Lung (tissue), 12 donors: ENCODE results near the gene DNAJB13. TPM values are rescaled to one million over a fixed set of nuclear protein-coding genes. Genes with fewer than 3 reads are reported as not detected.
"Not testable (repeated sequence)": the region's sequence is repeated elsewhere in the genome, so short reads cannot be mapped to it uniquely, and the experiment has no call there.

ENCODE experiments used
- ATAC-seq: fragments of 200-7000 bp; cut with Tn5 transposase; one replicate; pipeline ENCODE4 v1.9.1; 2020; ENCODE audit warnings: moderate number of reproducible peaks; ENCODE audit not compliant: insufficient read depth, low FRiP score
- DNase-seq, 3 donors: peaks; one replicate each; pipeline ENCODE4 v3.0.0-alpha.2; 2013 to 2017
- H3K27ac ChIP-seq, 2 donors: one replicate each; pipeline ENCODE4 v1.5.1; 2013; ENCODE audit warnings: mild to moderate bottlenecking in 2 of 2, moderate library complexity in 2 of 2, control low read depth in 1 of 2, inconsistent platforms in 1 of 2, low read depth in 1 of 2, low read length in 1 of 2
- H3K27me3 ChIP-seq, 3 donors: one replicate each; pipeline ENCODE4 v1.5.1; 2013; ENCODE audit warnings: low read length in 2 of 3; ENCODE audit not compliant: control insufficient read depth in 3 of 3, insufficient read depth in 3 of 3
- H3K36me3 ChIP-seq, 4 donors: one replicate each; pipeline ENCODE4 v1.5.1; 2013; ENCODE audit warnings: low read length in 4 of 4, mild to moderate bottlenecking in 1 of 4, moderate library complexity in 1 of 4; ENCODE audit not compliant: control insufficient read depth in 4 of 4, insufficient read depth in 4 of 4
- H3K4me1 ChIP-seq, 5 donors: one replicate each; pipeline ENCODE4 v1.5.1; 2013; ENCODE audit warnings: low read length in 5 of 5, mild to moderate bottlenecking in 2 of 5, moderate library complexity in 1 of 5; ENCODE audit not compliant: control insufficient read depth in 5 of 5, insufficient read depth in 5 of 5
- H3K4me3 ChIP-seq: one replicate; pipeline ENCODE4 v1.5.1; 2013; ENCODE audit warnings: mild to moderate bottlenecking, control low read depth, moderate library complexity
- H3K9ac ChIP-seq, 2 donors: one replicate each; pipeline ENCODE4 v1.5.1; 2013; ENCODE audit warnings: low read length in 2 of 2, control low read depth in 1 of 2; ENCODE audit not compliant: insufficient read depth in 1 of 2
- H3K9me3 ChIP-seq, 4 donors: one replicate each; pipeline ENCODE4 v1.5.1; 2013; ENCODE audit warnings: low read length in 3 of 4, mild to moderate bottlenecking in 1 of 4, moderate library complexity in 1 of 4; ENCODE audit not compliant: control insufficient read depth in 4 of 4, insufficient read depth in 3 of 4
- WGBS, 2 donors: extraction: QIAGEN DNeasy Blood & Tissue Kit; methylation state at CpG; one replicate each; pipeline ENCODE4 v1.1.7; 2013; 5-methylcytosine and 5-hydroxymethylcytosine counted together
- polyA plus RNA-seq, 2 donors: library from polyadenylated mRNA; stranded (reverse); fragments of 200-250 nt; gene quantifications; one replicate each; pipeline ENCODE4 v1.2.1, GENCODE V29; 2013
- total RNA-seq, 2 donors: library from RNA; depleted of rRNA in 1 of 2; stranded (reverse); fragments of >200 nt in 1 of 2; gene quantifications; one replicate each; pipeline ENCODE4 v1.2.1, GENCODE V29; 2014 to 2021
- TF ChIP-seq, protein P1 (sequence below): IDR thresholded peaks from 2 replicates; pipeline ENCODE4 v1.5.1; 2012; ENCODE audit warnings: mild to moderate bottlenecking; ENCODE audit errors: control extremely low read depth, extremely low read depth
- donor health status: control.
- donor health status: control.
- donor health status: Bipolar disorder and iron deficiency.
- donor health status: healthy.
- donor health status: DM: yes; HTN: yes; CAD: no.

The DNAJB13 gene
- total and polyA plus RNA-seq, 4 donors: 5.4 to 11.9 (median 6.4) TPM

DNA sequence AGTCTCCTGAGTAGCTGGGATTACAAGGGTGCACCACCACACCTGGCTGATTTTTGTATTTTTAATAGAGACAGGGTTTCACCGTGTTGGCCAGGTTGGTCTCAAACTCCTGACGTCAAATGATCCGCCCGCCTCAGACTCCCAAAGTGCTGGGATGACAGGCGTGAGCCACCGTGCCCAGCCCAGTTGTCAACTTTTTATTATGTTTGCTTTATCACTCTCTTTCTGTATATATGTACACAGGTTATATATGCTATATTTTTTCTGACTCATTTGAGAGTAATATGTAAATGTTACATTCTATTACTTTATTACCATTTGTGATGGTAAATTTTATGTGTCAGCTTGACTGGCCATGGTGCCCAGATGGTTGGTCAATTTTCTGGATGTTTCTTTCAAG lies 18.9 kb upstream of the DNAJB13 start:
- no peaks in the 10 kb centered on the region for H3K27me3 ChIP-seq
- H3K4me1 ChIP-seq: peaks cover 0 to 3% (median 0%) of the 10 kb centered on the region in 5 donors
- H3K36me3 ChIP-seq: peaks cover 4 to 19% (median 16%) of the 10 kb centered on the region in 4 donors
- H3K4me3 ChIP-seq: no peak overlapping the region
- no peak overlapping the region for H3K27ac ChIP-seq
- no peaks in the 10 kb centered on the region for H3K9me3 ChIP-seq
- H3K9ac ChIP-seq: no peak overlapping the region
- ATAC-seq (no peak), DNase-seq (no peak)
- TF ChIP-seq, protein P1, sequence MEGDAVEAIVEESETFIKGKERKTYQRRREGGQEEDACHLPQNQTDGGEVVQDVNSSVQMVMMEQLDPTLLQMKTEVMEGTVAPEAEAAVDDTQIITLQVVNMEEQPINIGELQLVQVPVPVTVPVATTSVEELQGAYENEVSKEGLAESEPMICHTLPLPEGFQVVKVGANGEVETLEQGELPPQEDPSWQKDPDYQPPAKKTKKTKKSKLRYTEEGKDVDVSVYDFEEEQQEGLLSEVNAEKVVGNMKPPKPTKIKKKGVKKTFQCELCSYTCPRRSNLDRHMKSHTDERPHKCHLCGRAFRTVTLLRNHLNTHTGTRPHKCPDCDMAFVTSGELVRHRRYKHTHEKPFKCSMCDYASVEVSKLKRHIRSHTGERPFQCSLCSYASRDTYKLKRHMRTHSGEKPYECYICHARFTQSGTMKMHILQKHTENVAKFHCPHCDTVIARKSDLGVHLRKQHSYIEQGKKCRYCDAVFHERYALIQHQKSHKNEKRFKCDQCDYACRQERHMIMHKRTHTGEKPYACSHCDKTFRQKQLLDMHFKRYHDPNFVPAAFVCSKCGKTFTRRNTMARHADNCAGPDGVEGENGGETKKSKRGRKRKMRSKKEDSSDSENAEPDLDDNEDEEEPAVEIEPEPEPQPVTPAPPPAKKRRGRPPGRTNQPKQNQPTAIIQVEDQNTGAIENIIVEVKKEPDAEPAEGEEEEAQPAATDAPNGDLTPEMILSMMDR: no peak
- 94 to 97% methylated on average over 6 of the region's 6 CpGs for WGBS, 2 donors

- H3K27ac ChIP-seq: no peak overlapping the region
- H3K36me3 ChIP-seq: peaks cover 0 to 11% (median 9%) of the 10 kb centered on the region in 4 donors
- ATAC-seq (no peak), DNase-seq (no peak)
- WGBS, 2 donors: 90 to 91% methylated on average over 7 of the region's 7 CpGs
- no peak overlapping the region for H3K9ac ChIP-seq
- TF ChIP-seq, protein P1: no peak
- no peaks in the 10 kb centered on the region for H3K27me3 ChIP-seq
- no peak overlapping the region for H3K4me3 ChIP-seq
- no peaks in the 10 kb centered on the region for H3K9me3 ChIP-seq
- H3K4me1 ChIP-seq: peaks cover 0 to 3% (median 0%) of the 10 kb centered on the region in 5 donors
These were observed 18.0 kb upstream of the DNAJB13 start for GRCh38 chr11:73932781-73933180.

DNA sequence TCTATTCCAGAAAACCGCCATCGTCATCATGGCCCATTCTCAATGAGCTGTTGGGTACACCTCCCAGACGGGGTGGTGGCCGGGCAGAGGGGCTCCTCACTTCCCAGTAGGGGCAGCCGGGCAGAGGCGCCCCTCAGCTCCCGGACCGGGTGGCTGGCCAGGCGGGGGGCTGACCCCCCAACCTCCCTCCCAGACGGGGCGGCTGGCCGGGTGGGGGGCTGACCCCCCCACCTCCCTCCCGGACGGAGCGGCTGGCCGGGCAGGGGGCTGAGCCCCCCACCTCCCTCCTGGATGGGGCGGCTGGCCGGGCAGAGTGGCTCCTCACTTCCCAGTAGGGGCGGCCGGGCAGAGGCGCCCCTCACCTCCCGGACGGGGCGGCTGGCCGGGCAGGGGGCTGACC lies 14.8 kb upstream of the DNAJB13 start:
- H3K4me3 ChIP-seq, ATAC-seq, H3K36me3 ChIP-seq, DNase-seq, H3K9me3 ChIP-seq, H3K9ac ChIP-seq, H3K27me3 ChIP-seq, H3K27ac ChIP-seq, H3K4me1 ChIP-seq: not testable (repeated sequence)
- WGBS, 2 donors: 96 to 97% methylated on average over 7 to 19 of the region's 25 CpGs

DNA sequence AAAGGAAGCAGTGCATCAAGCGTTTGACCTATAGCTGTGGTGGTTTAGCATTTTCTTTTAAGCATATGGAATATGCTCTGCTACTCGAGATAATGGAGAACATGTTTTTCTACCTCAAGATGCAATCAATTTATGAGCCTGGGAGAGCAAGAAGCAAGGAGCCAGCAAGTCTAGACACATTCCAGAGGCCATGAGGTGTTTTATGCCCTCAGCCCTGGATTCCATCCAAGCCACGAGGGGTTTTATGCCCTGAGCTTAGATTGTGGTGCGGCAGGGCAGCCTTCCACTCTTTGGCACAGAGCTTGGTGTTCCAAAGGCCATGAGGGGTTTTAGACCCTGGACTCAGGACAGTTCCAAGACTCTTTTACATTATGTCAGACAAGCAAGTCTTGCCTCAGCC lies 11.7 kb upstream of the DNAJB13 start:
- H3K4me1 ChIP-seq: no peaks in the 10 kb centered on the region
- no peaks in the 10 kb centered on the region for H3K27me3 ChIP-seq
- H3K4me3 ChIP-seq: no peak overlapping the region
- H3K9ac ChIP-seq: no peak overlapping the region
- WGBS, 2 donors: 70 to 83% methylated on average over 4 of the region's 4 CpGs
- peaks cover 0 to under 1% (median 0%) of the 10 kb centered on the region in 4 donors for H3K36me3 ChIP-seq
- ATAC-seq (no peak), DNase-seq (no peak)
- H3K9me3 ChIP-seq: peaks cover 0 to 4% (median 0%) of the 10 kb centered on the region in 4 donors
- TF ChIP-seq, protein P1: no peak
- H3K27ac ChIP-seq: no peak overlapping the region
